Activated naive CD4-positive, alpha-beta T cell treated with anti-CD3 and anti-CD28 coated beads for 36 hours (primary cell): ENCODE results near the gene RBMS1. TPM values are rescaled to one million over a fixed set of nuclear protein-coding genes. Genes with fewer than 3 reads are reported as not detected.

Source experiments
- CTCF ChIA-PET: fragments of 350-600 bp; sonication (Branson Sonifier 250); formaldehyde crosslinking; loops from one replicate; lab custom pipeline; 2021; ENCODE audit warnings: antibody characterized with exemption; lab: Charles Lee
- DNase-seq: peaks from one replicate; pipeline ENCODE4 v3.0.0-alpha.2; 2020
- H3K27ac Mint-ChIP-seq: one replicate; pipeline ENCODE4 v1.8.0; 2021; ENCODE audit warnings: mild to moderate bottlenecking, mixed read lengths
- H3K27me3 Mint-ChIP-seq: one replicate; pipeline ENCODE4 v1.8.0; 2021; ENCODE audit warnings: low read depth, mixed read lengths
- H3K36me3 Mint-ChIP-seq: one replicate; pipeline ENCODE4 v1.8.0; 2021; ENCODE audit warnings: low read depth, mixed read lengths
- H3K4me1 Mint-ChIP-seq: one replicate; pipeline ENCODE4 v1.8.0; 2021; ENCODE audit warnings: low read depth, mixed read lengths
- H3K4me3 Mint-ChIP-seq: one replicate; pipeline ENCODE4 v1.8.0; 2021; ENCODE audit warnings: mild to moderate bottlenecking, moderate library complexity, mixed read lengths
- H3K9me3 Mint-ChIP-seq: one replicate; pipeline ENCODE4 v1.8.0; 2021; ENCODE audit warnings: mixed read lengths
- intact Hi-C: fragments of 100-400 bp; cut with micrococcal nuclease; formaldehyde crosslinking; loops from one replicate; pipeline ENCODE4 v1.15.1; 2023
- total RNA-seq, 2 experiments: library from RNA; stranded (reverse); gene quantifications; one replicate each; pipeline ENCODE4 v1.2.3, GENCODE V29; 2021

Gene RBMS1
- total RNA-seq, 2 experiments from 2014 or later, result 27.8 to 29.1 TPM

- no peak overlapping the region for H3K4me3 Mint-ChIP-seq
- H3K4me1 Mint-ChIP-seq, result peaks cover 69% of the 10 kb centered on the region
- no peak for DNase-seq
- H3K9me3 Mint-ChIP-seq, result no peaks in the 10 kb centered on the region
- H3K36me3 Mint-ChIP-seq, result no peaks in the 10 kb centered on the region
- intact Hi-C loops, result loop anchor here (1.0 kb wide), 2 partner anchors 8 to 13 kb away; no protein-coding TSS in a partner anchor
- H3K27me3 Mint-ChIP-seq, result no peaks in the 10 kb centered on the region
- H3K27ac Mint-ChIP-seq, result peak overlapping the region; percentile 33
- CTCF ChIA-PET, result interaction anchor here (1.3 kb wide), 1 partner anchor 588 kb away, joined by 4 read pairs; no protein-coding TSS in a partner anchor
Measured at GRCh38 chr2:160381425-160381951, 112.1 kb downstream of the RBMS1 start.

GRCh38 chr2:160380611-160381010, 113.0 kb downstream of the RBMS1 start:
- H3K4me3 Mint-ChIP-seq, result no peak overlapping the region
- intact Hi-C loops, result loop anchor here (1.0 kb wide), 2 partner anchors 7 to 14 kb away; no protein-coding TSS in a partner anchor
- H3K27me3 Mint-ChIP-seq, result no peaks in the 10 kb centered on the region
- no peaks in the 10 kb centered on the region for H3K36me3 Mint-ChIP-seq
- no peak overlapping the region for H3K27ac Mint-ChIP-seq
- no peak for DNase-seq
- H3K4me1 Mint-ChIP-seq, result peaks cover 70% of the 10 kb centered on the region
- H3K9me3 Mint-ChIP-seq, result no peaks in the 10 kb centered on the region
- CTCF ChIA-PET, result interaction anchor here (1.3 kb wide), 1 partner anchor 589 kb away, joined by 4 read pairs; no protein-coding TSS in a partner anchor

- Mint-ChIP-seq H3K4me3 (peak overlapping the region; percentile 14), H3K36me3 (no peaks in the 10 kb centered on the region), H3K27ac (no peak overlapping the region), H3K27me3 (no peaks in the 10 kb centered on the region), H3K4me1 (peaks cover 71% of the 10 kb centered on the region), H3K9me3 (no peaks in the 10 kb centered on the region)
- DNase-seq, result no peak
- CTCF ChIA-PET, result no interaction called here
- intact Hi-C loops, result no loop called here
Measured at GRCh38 chr2:160380000-160380570, 113.5 kb downstream of the RBMS1 start.

GRCh38 chr2:160379399-160379798, 114.2 kb downstream of the RBMS1 start:
- intact Hi-C loops, result no loop called here
- no peak overlapping the region for H3K4me3 Mint-ChIP-seq
- H3K4me1 Mint-ChIP-seq, result peaks cover 70% of the 10 kb centered on the region
- DNase-seq, result no peak
- no peaks in the 10 kb centered on the region for H3K27me3 Mint-ChIP-seq
- H3K36me3 Mint-ChIP-seq, result no peaks in the 10 kb centered on the region
- CTCF ChIA-PET, result interaction anchor here (0.6 kb wide), 2 partner anchors 8 to 882 kb away, joined by 3 read pairs; no protein-coding TSS in a partner anchor
- no peaks in the 10 kb centered on the region for H3K9me3 Mint-ChIP-seq
- H3K27ac Mint-ChIP-seq, result no peak overlapping the region

DNA sequence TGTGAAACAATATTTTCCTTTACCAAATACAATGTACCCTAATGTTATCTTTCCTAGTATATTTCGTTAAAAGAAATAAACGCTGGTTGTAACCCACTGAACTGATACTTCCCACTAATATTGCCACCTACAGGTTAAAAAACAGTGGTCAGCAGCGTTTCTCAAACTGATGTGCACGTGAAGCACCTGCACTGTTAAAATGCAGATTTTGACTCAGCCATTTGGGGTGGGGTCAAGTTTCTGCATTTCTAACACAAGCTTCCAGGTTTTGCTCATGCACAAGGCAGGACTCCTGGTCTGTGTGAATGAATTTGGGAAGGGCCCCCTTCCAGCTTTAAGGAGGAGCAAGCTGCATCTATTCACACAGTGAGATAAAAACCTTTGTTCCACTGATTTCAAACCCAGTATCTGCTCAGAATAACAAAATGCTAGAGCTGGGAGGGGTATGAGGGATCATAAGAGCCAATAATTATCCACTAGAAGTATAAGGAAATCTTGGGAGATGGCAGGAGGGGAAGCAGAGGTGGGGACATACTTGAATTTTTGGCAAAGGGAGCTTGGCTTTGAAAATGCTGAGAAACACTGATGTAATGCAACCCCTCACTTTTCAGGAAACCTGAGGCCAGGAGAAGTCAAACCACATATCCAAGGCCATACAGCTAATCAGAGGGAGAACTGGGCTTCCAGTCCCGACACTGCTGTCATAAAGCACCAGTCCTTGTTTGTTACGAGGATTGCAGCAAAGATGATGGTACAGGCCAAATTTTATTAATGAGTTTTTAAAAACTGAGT, 116.2 kb downstream of the RBMS1 start:
- Mint-ChIP-seq H3K9me3 (no peaks in the 10 kb centered on the region), H3K4me3 (no peak overlapping the region), H3K36me3 (no peaks in the 10 kb centered on the region), H3K27ac (no peak overlapping the region), H3K4me1 (peaks cover 83% of the 10 kb centered on the region), H3K27me3 (no peaks in the 10 kb centered on the region)
- CTCF ChIA-PET, result interaction anchor here (0.6 to 1.5 kb wide), 5 partner anchors 10 to 125 kb away, joined by 4 to 8 read pairs (median 5); no protein-coding TSS in a partner anchor
- intact Hi-C loops, result no loop called here
- no peak for DNase-seq

DNA sequence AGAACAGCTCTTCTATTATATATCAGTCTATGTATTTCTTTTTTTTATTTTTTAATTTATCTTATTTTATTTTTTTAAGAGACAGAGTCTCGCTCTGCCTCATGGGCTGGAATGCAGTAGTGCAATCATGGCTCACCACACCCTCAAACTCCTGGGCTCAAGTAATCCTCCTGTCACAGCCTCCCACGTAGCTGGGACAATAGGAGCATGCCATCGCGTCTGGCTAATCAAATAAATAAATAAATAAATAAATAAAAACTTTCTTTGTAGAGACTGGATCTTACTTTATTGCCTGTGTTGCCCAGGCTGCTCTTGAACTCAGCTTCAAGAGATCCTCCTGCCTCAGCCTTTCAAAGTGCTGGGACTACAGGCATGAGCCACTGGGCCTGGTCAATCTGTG, 117.0 kb downstream of the RBMS1 start:
- intact Hi-C loops, result no loop called here
- Mint-ChIP-seq H3K9me3 (no peaks in the 10 kb centered on the region), H3K27ac (no peak overlapping the region), H3K27me3 (no peaks in the 10 kb centered on the region), H3K4me3 (no peak overlapping the region), H3K36me3 (no peaks in the 10 kb centered on the region), H3K4me1 (peaks cover 83% of the 10 kb centered on the region)
- CTCF ChIA-PET, result interaction anchor here (0.6 to 1.5 kb wide), 4 partner anchors 10 to 125 kb away, joined by 3 to 8 read pairs (median 6); no protein-coding TSS in a partner anchor
- no peak for DNase-seq

GRCh38 chr2:160375802-160376469, 117.7 kb downstream of the RBMS1 start:
- DNase-seq, result no peak
- intact Hi-C loops, result no loop called here

GRCh38 chr2:160375037-160375436, 118.6 kb downstream of the RBMS1 start:
- H3K27ac Mint-ChIP-seq, result no peak overlapping the region
- no peak overlapping the region for H3K4me3 Mint-ChIP-seq
- intact Hi-C loops, result no loop called here
- peaks cover 81% of the 10 kb centered on the region for H3K4me1 Mint-ChIP-seq
- no peaks in the 10 kb centered on the region for H3K27me3 Mint-ChIP-seq
- no peaks in the 10 kb centered on the region for H3K9me3 Mint-ChIP-seq
- no peaks in the 10 kb centered on the region for H3K36me3 Mint-ChIP-seq
- CTCF ChIA-PET, result interaction anchor here (0.6 to 1.4 kb wide), 4 partner anchors 24 to 246 kb away, joined by 3 to 6 read pairs (median 4); no protein-coding TSS in a partner anchor
- DNase-seq, result no peak

More at GRCh38 chr2:160375802-160376469, 117.7 kb downstream of the RBMS1 start:
- Mint-ChIP-seq H3K36me3 (no peaks in the 10 kb centered on the region), H3K9me3 (no peaks in the 10 kb centered on the region), H3K27me3 (no peaks in the 10 kb centered on the region), H3K4me1 (peaks cover 83% of the 10 kb centered on the region), H3K4me3 (no peak overlapping the region), H3K27ac (no peak overlapping the region)
- CTCF ChIA-PET, result interaction anchor here (0.6 to 1.5 kb wide), 7 partner anchors 11 to 124 kb away, joined by 3 to 8 read pairs (median 5); no protein-coding TSS in a partner anchor

GRCh38 chr2:160373666-160374065, 119.9 kb downstream of the RBMS1 start:
- CTCF ChIA-PET, result interaction anchor here (0.6 to 1.3 kb wide), 2 partner anchors 13 to 193 kb away, joined by 3 to 4 read pairs; no protein-coding TSS in a partner anchor
- H3K4me1 Mint-ChIP-seq, result peaks cover 81% of the 10 kb centered on the region
- no peaks in the 10 kb centered on the region for H3K27me3 Mint-ChIP-seq
- H3K9me3 Mint-ChIP-seq, result no peaks in the 10 kb centered on the region
- no peak overlapping the region for H3K27ac Mint-ChIP-seq
- no peak overlapping the region for H3K4me3 Mint-ChIP-seq
- no peaks in the 10 kb centered on the region for H3K36me3 Mint-ChIP-seq
- intact Hi-C loops, result loop anchor here (1.0 kb wide), 1 partner anchor 8 kb away; no protein-coding TSS in a partner anchor
- DNase-seq, result no peak

- CTCF ChIA-PET, result interaction anchor here (1.3 kb wide), 1 partner anchor 14 kb away, joined by 4 read pairs; no protein-coding TSS in a partner anchor
- Mint-ChIP-seq H3K27ac (no peak overlapping the region), H3K4me1 (peaks cover 83% of the 10 kb centered on the region), H3K36me3 (no peaks in the 10 kb centered on the region), H3K4me3 (no peak overlapping the region), H3K9me3 (no peaks in the 10 kb centered on the region), H3K27me3 (no peaks in the 10 kb centered on the region)
- intact Hi-C loops, result loop anchor here (1.0 kb wide), 1 partner anchor 8 kb away; no protein-coding TSS in a partner anchor
- DNase-seq, result no peak
Measured at GRCh38 chr2:160373263-160373662, 120.3 kb downstream of the RBMS1 start.

GRCh38 chr2:160372585-160372984, 121.0 kb downstream of the RBMS1 start:
- Mint-ChIP-seq H3K27ac (no peak overlapping the region), H3K9me3 (no peaks in the 10 kb centered on the region), H3K36me3 (no peaks in the 10 kb centered on the region), H3K4me1 (peaks cover 87% of the 10 kb centered on the region), H3K4me3 (no peak overlapping the region), H3K27me3 (no peaks in the 10 kb centered on the region)
- intact Hi-C loops, result no loop called here
- CTCF ChIA-PET, result no interaction called here
- DNase-seq, result no peak
